TTC549 (cell line): ENCODE data around the gene GRAP2.
"Not testable (repeated sequence)": the region's sequence is repeated elsewhere in the genome, so short reads cannot be mapped to it uniquely, and the experiment has no call there.

Experiments
- FAIRE-seq: peaks from 2 replicates; lab custom pipeline; 2012; peaks lifted over from hg19 to GRCh38; lab: Jason Lieb, UNC

Gene GRAP2

DNA sequence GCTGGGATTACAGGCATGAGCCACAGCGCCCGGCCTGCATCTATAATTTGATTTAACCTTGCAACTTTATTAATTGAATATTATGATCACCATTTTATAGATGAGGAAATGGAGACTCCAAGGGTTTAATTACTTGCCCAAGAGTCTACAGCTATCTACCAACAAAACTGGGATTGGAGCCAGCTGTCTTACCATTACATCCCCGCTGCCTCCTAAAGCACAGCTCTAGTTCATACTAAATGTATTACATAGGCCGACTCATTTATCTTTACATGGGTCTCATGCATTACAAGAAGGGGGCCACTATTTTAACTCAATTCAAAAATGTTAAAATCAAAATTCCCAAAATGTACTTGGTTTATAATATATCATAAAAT is 45.2 kb downstream of the GRAP2 start:
- FAIRE-seq = no peak

- FAIRE-seq = no peak
Observed at GRCh38 chr22:39946503-39947219, 45.8 kb downstream of the GRAP2 start.

DNA sequence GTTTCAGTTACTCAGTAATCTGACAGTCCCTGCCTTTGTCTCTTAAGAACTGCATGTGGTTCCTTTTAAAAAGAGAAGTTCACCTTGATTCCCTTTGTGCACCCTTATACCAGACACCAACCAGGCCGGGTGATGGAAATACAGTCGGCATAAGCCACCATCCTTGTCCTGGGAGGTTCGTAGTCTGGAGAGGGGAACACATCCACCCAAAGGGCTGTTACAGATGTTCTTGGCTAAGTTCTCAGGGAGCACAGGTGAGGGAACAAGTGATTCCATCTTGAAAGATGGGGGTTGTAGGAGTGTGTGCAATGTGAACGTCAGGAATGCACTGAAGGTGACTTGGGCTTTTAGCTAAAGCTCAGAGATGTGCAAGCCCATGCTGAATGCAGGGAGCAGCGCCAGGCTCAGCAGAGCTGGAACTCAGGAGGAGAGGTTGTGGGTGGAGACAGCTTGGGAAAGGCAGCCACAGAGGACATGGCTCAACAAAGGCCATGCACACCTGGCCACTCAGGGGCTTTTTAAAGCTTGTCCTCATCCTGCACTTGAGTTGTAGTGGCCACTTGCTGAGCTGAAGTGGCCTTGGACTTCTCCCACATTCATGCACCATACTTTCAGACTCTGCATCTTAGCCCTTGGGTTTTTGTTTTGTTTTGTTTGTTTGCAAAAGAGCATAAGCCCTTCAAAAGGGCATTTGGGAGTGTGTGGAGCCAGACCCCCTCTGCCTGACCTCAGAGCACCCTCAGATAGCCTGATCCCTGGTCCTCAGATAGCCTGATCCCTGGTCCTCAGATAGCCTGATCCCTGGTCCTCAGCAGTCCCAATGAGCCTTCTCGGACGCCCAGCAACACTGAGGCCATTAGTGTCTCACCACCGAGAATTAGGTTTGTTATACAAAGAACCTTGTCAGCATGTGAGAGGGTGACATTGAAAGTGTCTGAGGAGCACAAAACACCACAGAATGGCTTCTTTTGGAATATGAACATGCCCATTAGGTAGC is 46.6 kb downstream of the GRAP2 start:
- no peak for FAIRE-seq

GRCh38 chr22:39949964-39950737 is 49.3 kb downstream of the GRAP2 start:
- no peak for FAIRE-seq

DNA sequence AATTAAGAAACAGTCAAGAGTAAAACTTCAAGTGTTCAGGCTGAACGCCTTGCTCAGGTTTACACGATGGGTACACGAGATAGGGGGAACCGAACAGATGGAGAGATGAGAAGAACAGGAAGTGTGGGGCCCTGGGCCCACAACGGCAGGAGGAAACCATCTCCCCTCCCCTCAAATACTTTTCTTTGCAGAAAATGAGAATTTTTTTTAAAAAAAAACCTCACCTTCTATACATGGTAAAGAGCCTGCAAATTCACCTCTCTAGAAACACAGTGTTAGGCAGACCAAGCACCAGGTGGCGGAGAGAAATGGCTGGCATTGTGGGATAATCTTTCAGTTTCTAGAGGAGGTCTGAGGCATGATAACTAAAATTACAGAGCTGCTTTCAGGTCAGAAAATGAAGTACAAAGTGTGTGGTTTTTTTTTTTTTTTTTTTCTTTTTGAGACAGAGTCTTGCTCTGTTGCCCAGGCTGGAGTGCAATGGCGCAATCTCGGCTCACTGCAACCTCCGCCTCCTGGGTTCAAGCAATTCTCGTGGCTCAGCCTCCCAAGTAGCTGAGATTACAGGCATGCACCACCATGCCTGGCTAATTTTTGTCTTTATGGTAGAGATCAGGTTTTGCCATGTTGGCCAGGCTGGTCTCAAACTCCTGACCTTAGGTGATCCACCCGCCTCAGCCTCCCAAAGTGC is 50.9 kb downstream of the GRAP2 start:
- not testable (repeated sequence) for FAIRE-seq

DNA sequence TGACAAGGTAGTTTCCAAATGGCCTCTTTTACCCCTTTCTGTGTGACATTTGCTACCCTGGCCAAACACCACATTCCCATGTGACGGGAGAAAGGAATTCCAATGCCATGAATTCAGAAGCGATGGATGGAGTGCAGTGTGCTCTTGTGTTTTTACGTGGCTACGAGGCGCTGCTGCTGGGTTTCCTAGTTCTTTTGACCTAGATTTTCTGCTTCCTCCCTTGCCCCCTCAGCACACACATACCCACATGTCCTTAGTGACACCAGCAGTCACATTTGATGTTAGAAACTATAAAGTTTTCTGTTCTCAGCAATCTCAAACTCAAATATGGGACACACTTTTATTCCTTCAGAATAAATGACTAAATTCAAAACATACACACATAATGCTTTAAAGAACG is 51.5 kb downstream of the GRAP2 start:
- FAIRE-seq = no peak

DNA sequence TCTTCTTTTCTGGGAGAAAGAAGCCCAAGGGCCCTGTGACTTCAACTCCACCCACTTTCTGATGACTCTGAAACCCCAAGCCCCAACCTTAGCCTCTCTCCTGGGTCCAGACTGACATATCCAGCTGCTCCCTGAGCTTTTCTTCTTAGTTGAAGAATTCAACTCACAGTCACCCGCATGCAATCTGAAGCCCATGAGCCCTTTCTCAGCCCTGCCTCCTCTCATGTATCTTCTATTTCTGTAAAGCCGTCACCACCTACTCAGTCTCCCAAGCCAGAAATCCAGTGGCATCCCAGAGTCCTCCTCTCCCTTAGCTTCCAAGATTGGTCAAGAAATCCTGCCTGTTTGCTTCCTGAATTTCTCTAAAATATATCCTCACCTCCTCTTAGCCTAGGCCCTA is 52.2 kb downstream of the GRAP2 start:
- FAIRE-seq = no peak

DNA sequence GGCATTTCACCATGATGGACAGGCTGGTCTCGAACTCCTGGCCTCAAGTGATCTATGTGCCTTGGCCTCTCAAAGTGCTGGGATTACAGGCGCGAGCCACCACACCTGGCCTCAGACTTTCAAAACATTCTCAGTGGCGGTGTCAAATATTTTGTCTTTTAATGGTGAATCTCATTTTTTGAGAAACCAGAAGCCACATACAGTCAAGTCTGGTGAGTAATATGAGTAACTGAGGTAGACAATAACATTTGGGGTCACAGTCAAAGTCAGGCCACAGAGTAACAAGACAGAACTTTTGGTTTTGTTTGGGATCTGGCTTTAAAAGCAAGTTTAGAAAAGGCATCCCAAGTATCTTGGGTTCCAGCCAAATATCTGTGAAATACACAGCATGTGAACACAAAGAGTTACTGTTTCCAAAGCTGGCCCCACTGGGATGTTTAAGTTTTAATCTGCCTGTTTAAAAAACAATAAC is 53.7 kb downstream of the GRAP2 start:
- FAIRE-seq = no peak

DNA sequence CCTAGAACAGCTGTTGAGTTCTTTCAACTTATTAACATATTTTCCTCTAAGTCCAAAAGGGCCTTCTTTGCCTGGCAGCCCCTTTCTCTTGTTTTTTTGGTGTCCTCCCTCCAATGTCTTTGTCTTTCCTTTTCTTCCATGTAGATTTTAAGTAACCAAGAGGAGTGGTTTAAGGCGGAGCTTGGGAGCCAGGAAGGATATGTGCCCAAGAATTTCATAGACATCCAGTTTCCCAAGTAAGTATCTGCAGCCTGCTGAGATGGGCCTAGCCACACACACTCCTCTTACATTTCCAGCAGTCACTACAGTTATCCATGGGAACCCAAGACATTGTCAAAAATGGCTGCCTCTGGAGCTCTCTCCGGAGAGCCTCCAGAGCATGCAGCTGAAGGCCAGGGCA is 54.8 kb downstream of the GRAP2 start:
- no peak for FAIRE-seq

DNA sequence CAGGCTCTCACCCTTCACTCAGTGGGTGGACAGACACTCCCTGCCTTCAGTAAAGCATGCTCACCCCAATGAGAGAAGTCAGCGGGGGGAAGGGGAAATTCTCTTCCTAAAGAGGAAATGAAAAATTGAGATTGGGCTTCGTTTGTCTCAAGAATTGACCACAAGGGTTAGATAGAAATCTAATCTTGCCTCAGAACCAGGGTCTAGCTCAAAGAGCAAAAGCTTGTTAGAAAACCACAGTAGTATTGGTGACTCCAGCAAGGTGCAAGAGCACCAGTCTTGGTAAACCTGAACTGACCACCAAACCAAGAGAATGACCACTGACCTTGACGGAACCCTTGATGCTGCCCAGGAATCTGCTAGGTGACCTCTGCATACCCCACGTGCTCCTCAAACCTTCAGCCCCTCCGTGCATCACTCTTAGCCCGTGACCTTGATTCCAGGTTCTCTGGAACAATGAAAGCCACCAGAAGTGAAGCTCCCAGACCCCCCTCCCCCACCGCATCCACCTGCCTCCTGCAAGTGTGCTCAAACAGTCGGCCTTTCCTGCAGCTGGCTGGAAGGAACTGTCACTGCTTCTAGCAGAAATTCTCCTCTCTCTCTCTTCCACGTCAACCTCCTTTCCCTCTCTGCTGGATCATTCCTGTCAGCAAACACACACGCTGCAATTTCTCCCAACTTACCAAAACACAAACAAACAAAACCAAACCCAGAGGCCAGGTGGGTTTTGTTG is 56.2 kb downstream of the GRAP2 start:
- no peak for FAIRE-seq

DNA sequence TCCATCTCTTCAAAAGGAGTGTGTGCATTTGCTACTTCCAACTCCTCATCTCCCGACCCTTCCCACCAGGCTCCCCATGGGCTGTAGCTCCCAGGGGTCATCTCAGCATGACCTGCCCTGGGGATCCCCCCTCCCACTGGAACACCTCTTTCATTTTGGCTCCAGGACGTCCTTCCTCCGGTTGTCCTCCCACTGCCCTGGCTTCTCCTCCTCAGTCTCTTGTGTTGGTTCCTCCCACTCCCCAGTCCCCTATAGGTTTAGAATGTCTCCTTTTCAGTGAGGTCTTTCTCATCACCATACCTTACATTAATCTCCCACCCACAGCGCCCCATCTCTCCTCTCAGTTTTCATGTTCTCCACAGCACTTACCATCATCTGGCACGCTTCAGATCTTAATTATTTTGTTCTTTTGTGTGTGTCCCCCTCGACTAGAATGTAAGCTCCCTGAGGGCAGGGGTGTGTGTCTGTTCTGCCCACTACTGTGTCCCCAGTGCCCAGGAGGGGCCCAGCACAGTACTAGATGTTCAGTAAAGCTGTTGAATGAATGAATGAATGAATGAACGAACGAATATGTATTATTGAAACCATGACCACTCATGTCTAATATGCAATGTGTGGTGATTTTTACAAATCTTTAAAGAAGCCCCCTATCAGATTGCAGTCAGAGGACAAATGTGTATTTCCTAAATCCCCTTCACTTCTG is 57.3 kb downstream of the GRAP2 start:
- no peak for FAIRE-seq

GRCh38 chr22:39958949-39959639 is 58.2 kb downstream of the GRAP2 start:
- FAIRE-seq = no peak

DNA sequence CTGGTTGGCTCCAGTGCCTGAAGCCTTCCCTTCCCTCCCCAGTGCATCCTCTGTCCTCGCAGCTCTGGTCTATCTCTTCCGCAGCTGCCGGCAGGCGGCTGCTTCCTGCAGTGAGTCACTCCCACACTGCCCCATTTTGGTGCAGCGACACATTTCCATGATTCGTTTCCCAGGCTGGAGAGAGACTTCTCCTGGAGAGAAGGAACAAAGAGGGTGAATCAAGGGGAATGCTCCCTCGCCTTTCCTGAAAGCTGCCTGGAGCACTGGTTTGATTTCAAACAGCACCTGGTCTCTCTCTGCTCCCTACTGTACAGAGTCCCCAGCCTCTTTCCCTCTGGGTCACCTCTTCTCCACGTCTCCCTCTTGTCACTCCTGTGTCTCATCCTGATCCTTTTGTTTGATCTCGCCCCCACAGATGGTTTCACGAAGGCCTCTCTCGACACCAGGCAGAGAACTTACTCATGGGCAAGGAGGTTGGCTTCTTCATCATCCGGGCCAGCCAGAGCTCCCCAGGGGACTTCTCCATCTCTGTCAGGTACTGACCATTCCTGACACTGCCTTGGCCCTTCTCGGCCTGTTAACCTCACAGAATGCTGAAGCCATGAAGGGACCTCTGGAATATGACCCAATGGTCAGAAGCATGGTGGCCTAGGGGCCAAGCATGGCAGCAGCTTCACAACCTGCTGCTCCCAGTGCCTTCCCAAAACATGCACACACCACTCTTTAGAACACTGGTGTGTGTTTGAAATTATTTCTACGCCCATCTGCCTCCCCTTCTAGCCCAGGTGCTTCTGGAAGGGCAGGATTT is 59.0 kb downstream of the GRAP2 start, which contains the start of gene TMA7B:
TMA7B (plus strand) TSS at position 758 of the 808 bp plus-strand sequence. CDS start 3,978 bp downstream, outside the sequence.
- no peak for FAIRE-seq

DNA sequence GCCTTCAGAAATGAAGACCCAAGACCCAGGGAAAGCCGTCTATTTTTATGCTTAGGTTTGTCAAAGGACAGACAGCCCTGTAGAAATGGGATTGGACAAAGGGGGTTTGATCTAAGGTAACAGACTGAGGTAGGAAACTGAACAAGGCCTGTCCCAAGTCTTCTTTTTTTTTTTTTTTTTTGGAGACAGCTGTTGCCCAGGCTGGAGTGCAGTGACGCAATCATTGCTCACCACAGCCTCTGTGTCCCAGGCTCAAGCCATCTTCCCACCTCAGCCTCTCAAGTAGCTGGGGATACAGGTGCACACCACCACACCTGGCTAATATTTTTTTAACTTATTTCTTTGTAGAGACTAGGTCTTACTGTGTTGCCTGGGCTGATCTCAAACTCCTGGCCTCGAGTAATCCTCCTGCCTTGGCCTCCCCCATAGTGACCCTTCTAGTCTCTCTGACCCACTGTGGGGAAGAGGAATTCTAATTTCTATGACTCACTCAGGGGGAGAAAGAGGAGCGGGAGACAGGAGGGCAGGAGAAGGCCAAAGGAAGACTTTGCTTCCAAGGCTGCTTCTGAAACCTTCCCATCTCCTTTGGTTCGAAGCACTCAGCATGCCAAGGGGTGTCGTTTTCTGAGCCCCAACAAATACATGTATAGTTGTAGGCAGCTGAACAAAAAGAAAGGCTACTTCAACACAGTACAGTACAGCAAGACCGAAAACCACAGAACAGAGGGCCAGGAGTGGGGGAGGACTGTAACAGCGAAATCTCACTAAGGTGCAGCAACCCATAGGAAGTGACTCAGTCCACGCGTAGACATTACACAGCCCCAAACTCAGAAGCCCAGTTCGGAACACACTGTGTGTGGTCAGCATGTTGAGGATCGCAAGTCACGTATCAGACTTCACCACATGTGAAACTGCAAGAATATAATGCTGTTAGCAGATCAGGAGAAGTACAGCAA is 60.2 kb downstream of the GRAP2 start:
- FAIRE-seq = no peak

DNA sequence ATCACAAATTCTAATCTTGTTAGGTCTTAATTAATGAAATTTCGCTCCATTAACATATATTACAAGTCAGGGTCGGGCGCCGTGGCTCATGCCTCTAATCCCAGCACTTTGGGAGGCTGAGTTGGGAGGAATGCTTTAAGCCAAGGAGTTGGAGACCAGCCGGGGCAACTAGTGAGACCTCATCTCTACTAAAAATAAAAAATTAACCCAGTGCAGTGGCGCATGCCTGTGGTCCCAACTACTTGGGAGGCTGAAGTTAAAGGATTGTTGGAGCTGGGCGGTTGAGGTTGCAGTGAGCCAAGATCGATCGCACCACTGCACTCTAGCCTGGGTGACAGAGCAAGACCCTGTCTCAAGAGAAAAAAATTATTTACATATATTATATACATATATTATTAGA is 61.2 kb downstream of the GRAP2 start:
- FAIRE-seq = no peak

- no peak for FAIRE-seq
Observed at GRCh38 chr22:39965748-39966147, 64.9 kb downstream of the GRAP2 start.

GRCh38 chr22:39966470-39966869 is 65.6 kb downstream of the GRAP2 start:
- FAIRE-seq = no peak
